ENCODE data around the gene WDR62. TPM values are rescaled to one million over a fixed set of nuclear protein-coding genes. Genes with fewer than 3 reads are reported as not detected.
"Not testable (repeated sequence)": the region's sequence is repeated elsewhere in the genome, so short reads cannot be mapped to it uniquely, and the experiment has no call there.

Gene WDR62
- total RNA-seq, 4 donors from 2014 or later = 0.17 to 0.62 (median 0.29) TPM

- 84 to 97% methylated on average over 2 to 7 of the region's 8 CpGs for WGBS, 2 donors (ENCODE audit: low coverage in 1 of 2)
- ATAC-seq = no peak
- no peaks in the 10 kb centered on the region for H3K36me3 ChIP-seq
- no peak overlapping the region for H3K4me3 ChIP-seq
- no peaks in the 10 kb centered on the region for H3K27me3 ChIP-seq
- H3K4me1 ChIP-seq = no peaks in the 10 kb centered on the region
- H3K27ac ChIP-seq = no peak overlapping the region
- no peaks in the 10 kb centered on the region for H3K9me3 ChIP-seq
- TF ChIP-seq CTCF (IDR thresholded peaks at IDR 0.05) (no peak), POLR2AphosphoS5 (IDR thresholded peaks at IDR 0.05) (no peak), EP300 (IDR thresholded peaks at IDR 0.05) (no peak), POLR2A (IDR thresholded peaks at IDR 0.05) (no peak)
Observed at GRCh38 chr19:36064826-36065225, 10.1 kb downstream of the WDR62 start.

GRCh38 chr19:36067681-36068080 is 13.0 kb downstream of the WDR62 start:
- no peak overlapping the region for H3K4me3 ChIP-seq
- ATAC-seq = no peak
- H3K9me3 ChIP-seq = no peaks in the 10 kb centered on the region
- no peaks in the 10 kb centered on the region for H3K27me3 ChIP-seq
- H3K27ac ChIP-seq = no peak overlapping the region
- WGBS, 2 donors (ENCODE audit: low coverage in 1 of 2) = 100% methylated on average over 1 of the region's 11 CpGs; no CpG with 5 or more reads in 1 of the 2 donors
- no peaks in the 10 kb centered on the region for H3K4me1 ChIP-seq
- H3K36me3 ChIP-seq = no peaks in the 10 kb centered on the region
- TF ChIP-seq POLR2AphosphoS5 (IDR thresholded peaks at IDR 0.05) (no peak), EP300 (IDR thresholded peaks at IDR 0.05) (no peak), CTCF (IDR thresholded peaks at IDR 0.05) (no peak), POLR2A (IDR thresholded peaks at IDR 0.05) (no peak)

- ATAC-seq, H3K36me3 ChIP-seq, H3K27me3 ChIP-seq, H3K27ac ChIP-seq, H3K4me1 ChIP-seq, H3K4me3 ChIP-seq, H3K9me3 ChIP-seq: not testable (repeated sequence)
- no CpG with 5 or more reads among the region's 57 CpGs for WGBS, 2 donors (ENCODE audit: low coverage in 1 of 2)
Observed at GRCh38 chr19:36068810-36069499, 14.3 kb downstream of the WDR62 start.

GRCh38 chr19:36072081-36072480 is 17.4 kb downstream of the WDR62 start:
- no peaks in the 10 kb centered on the region for H3K9me3 ChIP-seq
- WGBS, 2 donors (ENCODE audit: low coverage in 1 of 2) = 50 to 83% methylated on average over 2 to 5 of the region's 8 CpGs
- no peaks in the 10 kb centered on the region for H3K4me1 ChIP-seq
- H3K36me3 ChIP-seq = no peaks in the 10 kb centered on the region
- TF ChIP-seq EP300 (IDR thresholded peaks at IDR 0.05) (no peak), CTCF (IDR thresholded peaks at IDR 0.05) (no peak), POLR2A (IDR thresholded peaks at IDR 0.05) (no peak), POLR2AphosphoS5 (IDR thresholded peaks at IDR 0.05) (no peak)
- H3K27ac ChIP-seq = no peak overlapping the region
- no peak for ATAC-seq
- H3K4me3 ChIP-seq = no peak overlapping the region
- H3K27me3 ChIP-seq = no peaks in the 10 kb centered on the region

- TF ChIP-seq EP300 (IDR thresholded peaks at IDR 0.05) (no peak), CTCF (IDR thresholded peaks at IDR 0.05) (no peak), POLR2A (IDR thresholded peaks at IDR 0.05) (no peak), POLR2AphosphoS5 (IDR thresholded peaks at IDR 0.05) (no peak)
- Histone ChIP-seq H3K36me3 (no peaks in the 10 kb centered on the region), H3K4me3 (no peak overlapping the region), H3K9me3 (no peaks in the 10 kb centered on the region), H3K4me1 (no peaks in the 10 kb centered on the region), H3K27ac (no peak overlapping the region), H3K27me3 (no peaks in the 10 kb centered on the region)
- 82 to 91% methylated on average over 6 to 7 of the region's 10 CpGs for WGBS, 2 donors (ENCODE audit: low coverage in 1 of 2)
- ATAC-seq = no peak
Observed at GRCh38 chr19:36073121-36073876, 18.6 kb downstream of the WDR62 start.
